T-cell (primary cell): ENCODE results near the gene ST13. TPM values are rescaled to one million over a fixed set of nuclear protein-coding genes. Genes with fewer than 3 reads are reported as not detected.
"Not testable (repeated sequence)": the region's sequence is repeated elsewhere in the genome, so short reads cannot be mapped to it uniquely, and the experiment has no call there.

ENCODE experiments used
- ATAC-seq, 4 experiments: fragments of 200-7000 bp in 3 of 4; fragments of 150-1000 bp in 1 of 4; cut with Tn5 transposase; replicated peaks in 1 of 4; 1 replicate in 3 of 4; 2 replicates in 1 of 4; pipeline ENCODE4 v1.10.0; 2021; ENCODE audit warnings: moderate library complexity in 3 of 4, mild to moderate bottlenecking in 2 of 4, moderate number of reproducible peaks in 1 of 4
- CTCF ChIA-PET, 2 donors: fragments of 300-600 bp; sonication (Branson Sonifier 250); formaldehyde crosslinking; loops; one replicate each; lab custom pipeline; 2022; ENCODE audit warnings: antibody characterized with exemption in 2 of 2; lab: Charles Lee
- POLR2A ChIA-PET, 2 donors: fragments of 300-600 bp; sonication (Branson Sonifier 250); formaldehyde crosslinking; loops; one replicate each; lab custom pipeline; 2022; ENCODE audit warnings: antibody characterized with exemption in 2 of 2; lab: Charles Lee
- DNase-seq, 35 experiments: peaks; one replicate each; pipeline versions ENCODE4 v3.0.0 to v3.0.0-alpha.2; 2013 to 2023
- H3K27ac ChIP-seq: one replicate; pipeline ENCODE4 v1.5.1; 2013; ENCODE audit warnings: low read length
- H3K27me3 ChIP-seq, 2 experiments: replicated peaks in 1 of 2; 1 replicate in 1 of 2; 2 replicates in 1 of 2; pipeline versions ENCODE4 v1.6.1 to v1.7.0; 2013; ENCODE audit warnings: low read length in 1 of 2, mixed read lengths in 1 of 2; ENCODE audit not compliant: control insufficient read depth in 2 of 2, insufficient read depth in 2 of 2; ENCODE audit errors: extremely low read depth in 1 of 2
- H3K36me3 ChIP-seq, 2 donors: 1 replicate in 1 of 2; 2 replicates in 1 of 2; pipeline versions ENCODE4 v1.6.1 to v1.7.0; 2013; ENCODE audit warnings: low read length in 1 of 2; ENCODE audit not compliant: control insufficient read depth in 2 of 2, insufficient read depth in 1 of 2; ENCODE audit errors: extremely low read depth in 1 of 2
- H3K4me1 ChIP-seq, 2 experiments: 1 replicate in 1 of 2; 2 replicates in 1 of 2; pipeline versions ENCODE4 v1.6.1 to v1.7.0; 2013; ENCODE audit warnings: low read length in 2 of 2, mixed read lengths in 1 of 2; ENCODE audit not compliant: insufficient read depth in 2 of 2, control insufficient read depth in 1 of 2; ENCODE audit errors: extremely low read depth in 1 of 2
- H3K4me3 ChIP-seq, 2 donors: 1 replicate in 1 of 2; 2 replicates in 1 of 2; pipeline versions ENCODE4 v1.5.1 to v1.7.0; 2013; ENCODE audit warnings: mild to moderate bottlenecking in 2 of 2, low read length in 1 of 2, moderate library complexity in 1 of 2; ENCODE audit not compliant: control insufficient read depth in 1 of 2; ENCODE audit errors: extremely low read depth in 1 of 2
- H3K9me3 ChIP-seq: 2 replicates; pipeline ENCODE4 v1.7.0; 2013
- H3K27ac Mint-ChIP-seq, 2 donors: one replicate each; pipeline ENCODE4 v1.8.0; 2020 to 2021; ENCODE audit warnings: mild to moderate bottlenecking in 2 of 2, mixed read lengths in 2 of 2
- H3K27me3 Mint-ChIP-seq, 2 donors: one replicate each; pipeline ENCODE4 v1.8.0; 2021 to 2022; ENCODE audit warnings: mixed read lengths in 2 of 2
- H3K36me3 Mint-ChIP-seq: one replicate; pipeline ENCODE4 v1.8.0; 2021; ENCODE audit warnings: mixed read lengths
- H3K4me1 Mint-ChIP-seq, 3 donors: one replicate each; pipeline ENCODE4 v1.8.0; 2020 to 2022; ENCODE audit warnings: mixed read lengths in 3 of 3, mild to moderate bottlenecking in 1 of 3
- H3K4me3 Mint-ChIP-seq, 3 donors: one replicate each; pipeline ENCODE4 v1.8.0; 2020 to 2022; ENCODE audit warnings: mild to moderate bottlenecking in 3 of 3, mixed read lengths in 3 of 3, moderate library complexity in 3 of 3
- H3K9me3 Mint-ChIP-seq, 3 donors: one replicate each; pipeline ENCODE4 v1.8.0; 2020 to 2022; ENCODE audit warnings: mixed read lengths in 3 of 3
- WGBS: methylation state at CpG from one replicate; pipeline ENCODE4 v1.1.5; 2013; ENCODE audit warnings: missing lambda C conversion rate; ENCODE audit not compliant: insufficient coverage; 5-methylcytosine and 5-hydroxymethylcytosine counted together
- total RNA-seq, 35 experiments: library from RNA in 6 of 35; stranded (reverse) in 6 of 35; fragments of 120-200 nt in 1 of 35; gene quantifications; one replicate each; pipeline versions ENCODE4 v1.2.1 to v1.2.4 and lab custom pipeline; 2013 to 2026

Gene ST13
- total RNA-seq, 5 donors from 2014 or later (not counting 1 experiment from before 2014, with no cell fraction given), result 135 to 186 (median 140) TPM

DNA sequence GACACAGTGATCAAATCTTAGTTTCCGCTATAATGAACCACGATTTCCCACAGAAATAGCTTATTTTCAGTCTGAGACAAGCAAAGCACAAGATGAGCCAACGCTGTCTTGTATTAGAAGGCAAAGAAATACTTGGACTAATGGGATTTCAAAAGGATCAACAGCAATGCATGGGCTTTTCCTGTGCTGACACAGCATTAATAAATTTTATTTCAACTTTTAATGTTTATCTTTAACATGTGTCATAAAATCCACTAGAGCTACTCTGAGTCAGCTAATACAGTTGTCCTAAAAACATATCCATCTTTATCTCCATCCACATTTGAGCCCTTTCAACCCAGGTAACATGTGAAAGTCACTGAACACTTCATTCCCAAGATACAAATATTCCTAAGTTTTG is 21.8 kb downstream of the ST13 start:
- 92% methylated on average over 2 of the region's 3 CpGs for WGBS
- POLR2A ChIA-PET, result no interaction called here
- H3K36me3 ChIP-seq, result peaks cover 8 to 62% of the 10 kb centered on the region in 2 donors

DNA sequence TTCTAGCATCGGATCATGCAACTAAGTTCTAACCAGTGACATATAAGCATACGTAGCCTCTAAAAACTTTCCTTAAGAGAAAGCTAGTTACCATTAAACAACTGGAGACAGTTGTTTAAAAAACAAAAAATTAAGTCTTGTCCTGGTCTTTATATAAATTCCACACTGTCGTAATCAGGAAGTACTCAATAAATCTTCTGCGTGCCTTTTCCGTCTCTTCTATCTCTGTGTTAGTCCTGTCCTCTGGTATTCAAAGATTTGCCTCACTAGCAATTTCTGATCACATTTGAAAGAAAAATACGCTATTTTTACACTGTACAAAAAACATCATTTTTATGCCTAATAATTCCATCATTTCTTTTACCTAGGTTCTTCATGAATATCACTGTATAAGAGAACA is 27.3 kb downstream of the ST13 start:
- POLR2A ChIA-PET, result interaction anchor here in 1 of 2 donors (0.6 kb wide), 1 partner anchor 1012 kb away, joined by 5 read pairs; no protein-coding TSS in a partner anchor

More for the DNA sequence above, 21.8 kb downstream of the ST13 start:
- Histone ChIP-seq H3K9me3 (no peaks in the 10 kb centered on the region), H3K4me1 (no peaks in the 10 kb centered on the region), H3K27ac (no peak overlapping the region), H3K27me3 (no peaks in the 10 kb centered on the region), H3K4me3 (no peak overlapping the region)
- peaks cover 5 to 12% (median 7%) of the 10 kb centered on the region in 3 donors for H3K4me1 Mint-ChIP-seq
- H3K27ac Mint-ChIP-seq, result peak overlapping the region in 1 of 2 donors; percentile 11
- peaks cover 55% of the 10 kb centered on the region for H3K36me3 Mint-ChIP-seq
- H3K4me3 Mint-ChIP-seq, result no peak overlapping the region
- H3K9me3 Mint-ChIP-seq, result no peaks in the 10 kb centered on the region
- no peak for DNase-seq
- no peak for ATAC-seq
- H3K27me3 Mint-ChIP-seq, result no peaks in the 10 kb centered on the region
- CTCF ChIA-PET, result interaction anchor here in 1 of 2 donors (0.6 to 1.1 kb wide), 2 partner anchors 18 to 398 kb away, joined by 3 read pairs; no protein-coding TSS in a partner anchor

DNA sequence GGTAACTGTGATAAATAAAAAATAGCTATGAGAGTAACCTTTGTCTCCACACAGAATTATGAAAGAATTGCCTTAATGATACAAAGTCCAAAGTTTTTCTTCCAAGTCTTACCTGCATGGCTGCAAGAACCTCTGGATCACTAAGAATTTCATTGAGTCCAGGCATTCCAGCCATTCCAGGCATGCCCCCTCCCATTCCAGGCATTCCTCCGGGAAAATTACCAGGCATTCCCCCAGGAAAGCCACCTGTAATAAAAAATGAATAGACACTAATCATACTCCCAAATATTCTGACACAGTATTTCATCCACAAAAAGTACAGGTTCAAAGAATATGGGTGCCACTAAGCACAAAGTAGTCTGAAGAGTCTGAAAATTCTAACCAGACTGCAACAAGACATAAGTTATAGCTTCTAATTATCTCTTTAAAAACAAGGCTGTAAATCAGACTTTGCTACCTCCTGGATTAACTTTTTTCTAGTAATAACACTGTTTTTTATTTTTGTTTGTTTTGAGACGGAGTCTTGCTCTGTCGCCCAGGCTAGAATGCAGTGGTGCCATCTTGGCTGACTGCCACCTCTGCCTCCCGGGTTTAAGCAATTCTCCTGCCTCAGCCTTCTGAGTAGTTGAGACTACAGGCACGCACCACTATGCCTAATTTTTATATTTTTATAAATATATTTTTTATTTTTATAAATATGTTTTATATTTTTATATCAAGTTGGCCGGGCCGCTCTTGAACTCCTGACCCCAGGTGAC is 29.3 kb downstream of the ST13 start:
- Histone ChIP-seq H3K4me1 (no peaks in the 10 kb centered on the region), H3K27me3 (no peaks in the 10 kb centered on the region), H3K9me3 (no peaks in the 10 kb centered on the region), H3K4me3 (no peak overlapping the region), H3K36me3 (peaks cover 0 to 50% of the 10 kb centered on the region in 2 donors), H3K27ac (no peak overlapping the region)
- WGBS, result no CpG with 5 or more reads among the region's 7 CpGs
- no peaks in the 10 kb centered on the region for H3K27me3 Mint-ChIP-seq
- no peak overlapping the region for H3K4me3 Mint-ChIP-seq
- ChIA-PET CTCF (no interaction called here), POLR2A (interaction anchor here (0.6 kb wide), 2 partner anchors 45 to 205 kb away, joined by 4 to 5 read pairs; no protein-coding TSS in a partner anchor)
- ATAC-seq (no peak), DNase-seq (no peak)
- peaks cover 46% of the 10 kb centered on the region for H3K36me3 Mint-ChIP-seq
- no peaks in the 10 kb centered on the region for H3K9me3 Mint-ChIP-seq
- H3K4me1 Mint-ChIP-seq, result no peaks in the 10 kb centered on the region
- H3K27ac Mint-ChIP-seq, result peak overlapping the region in 1 of 2 donors; percentile 19

More for the DNA sequence above, 27.3 kb downstream of the ST13 start:
- Mint-ChIP-seq H3K4me3 (no peak overlapping the region), H3K27ac (no peak overlapping the region), H3K4me1 (no peaks in the 10 kb centered on the region), H3K9me3 (no peaks in the 10 kb centered on the region), H3K27me3 (no peaks in the 10 kb centered on the region), H3K36me3 (peaks cover 48% of the 10 kb centered on the region)
- Histone ChIP-seq H3K9me3 (no peaks in the 10 kb centered on the region), H3K4me1 (no peaks in the 10 kb centered on the region), H3K27ac (no peak overlapping the region), H3K4me3 (no peak overlapping the region), H3K36me3 (peaks cover 0 to 59% of the 10 kb centered on the region in 2 donors), H3K27me3 (no peaks in the 10 kb centered on the region)
- WGBS, result 92% methylated on average over 4 of the region's 6 CpGs
- DNase-seq (no peak), ATAC-seq (no peak)
- CTCF ChIA-PET, result no interaction called here

DNA sequence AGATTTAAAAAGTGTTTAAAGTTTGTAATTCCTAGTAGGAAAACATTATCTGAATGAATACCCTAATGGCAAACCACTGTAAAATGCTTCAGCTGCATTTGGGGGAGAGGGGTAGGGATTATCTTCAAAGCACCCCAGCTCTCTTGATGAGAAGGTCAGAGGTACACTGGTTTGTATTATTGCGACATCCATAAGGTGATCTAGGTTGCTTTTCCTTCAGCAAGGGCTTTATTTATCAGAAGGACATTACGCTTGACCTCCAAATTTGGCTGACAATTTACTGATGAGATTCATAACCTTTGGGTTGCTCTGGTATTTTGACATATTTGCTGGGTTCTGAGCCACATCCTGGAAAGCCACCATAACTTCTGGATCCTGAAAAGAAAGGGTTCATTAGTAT is 30.1 kb downstream of the ST13 start:
- H3K4me1 ChIP-seq, H3K27me3 ChIP-seq, ATAC-seq, H3K4me3 ChIP-seq, POLR2A ChIA-PET, DNase-seq, H3K4me1 Mint-ChIP-seq, H3K9me3 Mint-ChIP-seq, H3K4me3 Mint-ChIP-seq, H3K9me3 ChIP-seq, H3K27ac Mint-ChIP-seq, CTCF ChIA-PET, H3K27ac ChIP-seq, H3K27me3 Mint-ChIP-seq: not testable (repeated sequence)
- 100% methylated on average over 1 of the region's 2 CpGs for WGBS
- H3K36me3 ChIP-seq, result peaks cover 0 to 44% of the 10 kb centered on the region in 2 donors
- peaks cover 41% of the 10 kb centered on the region for H3K36me3 Mint-ChIP-seq

DNA sequence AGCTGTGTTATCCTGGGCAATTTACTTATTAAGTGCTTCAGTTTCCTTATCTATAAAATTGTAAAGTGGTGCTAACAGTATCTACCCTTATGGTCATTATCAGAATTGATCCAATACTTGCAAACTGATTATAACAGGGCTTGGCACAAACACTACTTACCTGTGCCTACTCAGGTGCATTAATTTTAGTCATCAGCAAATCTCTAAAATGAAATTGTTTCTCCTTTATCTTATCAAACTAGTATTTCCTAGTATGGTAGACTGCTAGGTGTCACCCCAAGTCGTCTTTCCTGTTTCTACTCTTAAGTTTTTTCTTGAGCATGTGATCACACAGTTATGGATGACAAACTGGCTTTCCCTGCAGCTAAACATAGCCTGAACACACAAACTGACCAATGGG is 33.0 kb downstream of the ST13 start:
- ATAC-seq, result no peak
- Mint-ChIP-seq H3K27me3 (no peaks in the 10 kb centered on the region), H3K4me1 (peaks cover 5 to 13% (median 13%) of the 10 kb centered on the region in 3 donors), H3K36me3 (peaks cover 27% of the 10 kb centered on the region), H3K4me3 (no peak overlapping the region), H3K9me3 (no peaks in the 10 kb centered on the region), H3K27ac (peak overlapping the region in 1 of 2 donors; percentile 27)
- Histone ChIP-seq H3K36me3 (peaks cover 0 to 22% of the 10 kb centered on the region in 2 donors), H3K4me3 (no peak overlapping the region), H3K9me3 (no peaks in the 10 kb centered on the region), H3K27ac (no peak overlapping the region), H3K4me1 (peaks cover 7 to 10% of the 10 kb centered on the region in 2 experiments), H3K27me3 (no peaks in the 10 kb centered on the region)
- ChIA-PET POLR2A (no interaction called here), CTCF (interaction anchor here in 1 of 2 donors (0.7 kb wide), 1 partner anchor 525 kb away, joined by 13 read pairs; no protein-coding TSS in a partner anchor)
- WGBS, result no CpG with 5 or more reads among the region's 1 CpG
- DNase-seq, result no peak

DNA sequence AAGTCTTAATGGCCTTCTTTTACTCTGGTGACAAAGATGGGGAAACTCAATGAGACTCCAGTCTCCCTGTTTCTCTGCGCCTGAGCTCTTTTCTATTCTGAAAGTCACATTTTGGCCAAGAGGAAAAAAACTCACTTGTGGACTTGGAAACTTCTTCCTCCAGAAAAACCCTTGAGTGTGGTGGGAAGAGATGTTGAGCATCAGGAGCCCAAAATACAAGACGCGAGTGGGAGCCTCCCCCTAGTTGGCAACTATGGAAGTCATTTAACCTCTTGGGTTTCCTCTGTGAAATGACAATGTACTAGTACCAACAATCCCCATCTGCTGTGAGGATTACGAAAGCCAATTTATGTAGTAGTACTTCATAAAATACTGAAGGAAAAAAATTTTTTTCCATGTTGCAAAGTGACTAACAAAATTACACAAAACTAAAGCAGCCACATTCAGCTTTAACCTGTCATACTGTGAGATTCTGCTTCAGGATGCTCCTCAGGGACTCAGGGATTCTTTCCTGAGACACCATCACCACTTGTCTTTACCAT is 36.8 kb downstream of the ST13 start:
- Mint-ChIP-seq H3K27ac (peak overlapping the region; percentile 46 to 52), H3K9me3 (no peaks in the 10 kb centered on the region), H3K27me3 (no peaks in the 10 kb centered on the region), H3K4me3 (peak overlapping the region; percentile 70 to 97 (median 94)), H3K4me1 (peaks cover 28 to 37% (median 34%) of the 10 kb centered on the region in 3 donors), H3K36me3 (peaks cover 15% of the 10 kb centered on the region)
- ChIA-PET CTCF (interaction anchor here (0.6 kb wide), 3 partner anchors 35 to 93 kb away, joined by 3 to 9 read pairs (median 4); no protein-coding TSS in a partner anchor), POLR2A (interaction anchor here in 1 of 2 donors (1.2 kb wide), 1 partner anchor 37 kb away, joined by 7 read pairs; the partner anchor contains the start of genes ST13 and XPNPEP3)
- Histone ChIP-seq H3K27ac (no peak overlapping the region), H3K4me3 (peak overlapping the region; percentile 53 to 79), H3K9me3 (no peaks in the 10 kb centered on the region), H3K27me3 (no peaks in the 10 kb centered on the region), H3K4me1 (peaks cover 11 to 23% of the 10 kb centered on the region in 2 experiments), H3K36me3 (peaks cover 5 to 7% of the 10 kb centered on the region in 2 donors)
- no CpG with 5 or more reads among the region's 4 CpGs for WGBS
- no peak for ATAC-seq
- no peak for DNase-seq
